Keratinocyte (primary cell): ENCODE data around the gene MACF1.

ENCODE experiments used
- EZH2 ChIP-seq: IDR thresholded peaks from one replicate; pipeline ENCODE4 v1.6.1; 2012; ENCODE audit warnings: inconsistent platforms, mild to moderate bottlenecking, low read length, moderate library complexity
- TF ChIP-seq, protein P1 (sequence below), 3 experiments: IDR thresholded peaks in 1 of 3; conservative IDR thresholded peaks in 1 of 3; optimal IDR thresholded peaks in 1 of 3; 2 replicates in 2 of 3; 3 replicates in 1 of 3; pipeline versions ENCODE3 to v1.5.1; 2011; ENCODE audit warnings: low read length in 3 of 3, mild to moderate bottlenecking in 3 of 3, moderate library complexity in 2 of 3, control low read depth in 1 of 3, inconsistent platforms in 1 of 3; ENCODE audit not compliant: insufficient read depth in 2 of 3; ENCODE audit errors: extremely low read depth in 1 of 3

DNA sequence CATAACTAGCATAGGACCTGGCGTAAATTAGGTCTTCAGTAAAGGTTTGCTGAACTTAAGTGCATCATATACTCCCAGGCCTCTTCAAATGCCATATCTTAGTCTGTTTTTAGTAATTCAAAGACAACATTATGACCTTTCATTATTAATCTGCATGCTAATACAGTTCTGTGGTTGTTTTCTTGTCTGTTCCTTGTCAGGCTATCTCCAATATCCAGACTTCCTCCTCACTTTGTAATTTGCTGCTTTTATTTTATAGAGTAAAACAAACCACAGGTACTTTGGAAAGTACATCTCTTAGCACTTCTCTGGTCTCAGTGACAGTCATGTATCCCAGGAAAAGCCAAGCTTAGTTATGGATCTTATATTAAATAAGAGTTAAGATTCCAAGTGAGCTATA lies 221.9 kb downstream of the MACF1 start:
- TF ChIP-seq, protein P1, sequence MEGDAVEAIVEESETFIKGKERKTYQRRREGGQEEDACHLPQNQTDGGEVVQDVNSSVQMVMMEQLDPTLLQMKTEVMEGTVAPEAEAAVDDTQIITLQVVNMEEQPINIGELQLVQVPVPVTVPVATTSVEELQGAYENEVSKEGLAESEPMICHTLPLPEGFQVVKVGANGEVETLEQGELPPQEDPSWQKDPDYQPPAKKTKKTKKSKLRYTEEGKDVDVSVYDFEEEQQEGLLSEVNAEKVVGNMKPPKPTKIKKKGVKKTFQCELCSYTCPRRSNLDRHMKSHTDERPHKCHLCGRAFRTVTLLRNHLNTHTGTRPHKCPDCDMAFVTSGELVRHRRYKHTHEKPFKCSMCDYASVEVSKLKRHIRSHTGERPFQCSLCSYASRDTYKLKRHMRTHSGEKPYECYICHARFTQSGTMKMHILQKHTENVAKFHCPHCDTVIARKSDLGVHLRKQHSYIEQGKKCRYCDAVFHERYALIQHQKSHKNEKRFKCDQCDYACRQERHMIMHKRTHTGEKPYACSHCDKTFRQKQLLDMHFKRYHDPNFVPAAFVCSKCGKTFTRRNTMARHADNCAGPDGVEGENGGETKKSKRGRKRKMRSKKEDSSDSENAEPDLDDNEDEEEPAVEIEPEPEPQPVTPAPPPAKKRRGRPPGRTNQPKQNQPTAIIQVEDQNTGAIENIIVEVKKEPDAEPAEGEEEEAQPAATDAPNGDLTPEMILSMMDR (optimal IDR thresholded peaks at IDR 0.05 in 1 of 3, IDR thresholded peaks at IDR 0.05 in 1 of 3, conservative IDR thresholded peaks at IDR 0.05 in 1 of 3; ENCODE audit: extremely low read depth in 1 of 3, insufficient read depth in 2 of 3, low read length in 3 of 3): no peak
- no peak for TF ChIP-seq EZH2
